ENCODE measurements around the gene GRAPL. TPM values are rescaled to one million over a fixed set of nuclear protein-coding genes. Genes with fewer than 3 reads are reported as not detected.
A peak's percentile ranks its signal among the peaks of the same experiment; 100 is the strongest.
"Not testable (repeated sequence)": the region's sequence is repeated elsewhere in the genome, so short reads cannot be mapped to it uniquely, and the experiment has no call there.

Gene GRAPL
- total RNA-seq, 4 donors from 2014 or later = 1.1 to 4.1 (median 2.8) TPM

DNA sequence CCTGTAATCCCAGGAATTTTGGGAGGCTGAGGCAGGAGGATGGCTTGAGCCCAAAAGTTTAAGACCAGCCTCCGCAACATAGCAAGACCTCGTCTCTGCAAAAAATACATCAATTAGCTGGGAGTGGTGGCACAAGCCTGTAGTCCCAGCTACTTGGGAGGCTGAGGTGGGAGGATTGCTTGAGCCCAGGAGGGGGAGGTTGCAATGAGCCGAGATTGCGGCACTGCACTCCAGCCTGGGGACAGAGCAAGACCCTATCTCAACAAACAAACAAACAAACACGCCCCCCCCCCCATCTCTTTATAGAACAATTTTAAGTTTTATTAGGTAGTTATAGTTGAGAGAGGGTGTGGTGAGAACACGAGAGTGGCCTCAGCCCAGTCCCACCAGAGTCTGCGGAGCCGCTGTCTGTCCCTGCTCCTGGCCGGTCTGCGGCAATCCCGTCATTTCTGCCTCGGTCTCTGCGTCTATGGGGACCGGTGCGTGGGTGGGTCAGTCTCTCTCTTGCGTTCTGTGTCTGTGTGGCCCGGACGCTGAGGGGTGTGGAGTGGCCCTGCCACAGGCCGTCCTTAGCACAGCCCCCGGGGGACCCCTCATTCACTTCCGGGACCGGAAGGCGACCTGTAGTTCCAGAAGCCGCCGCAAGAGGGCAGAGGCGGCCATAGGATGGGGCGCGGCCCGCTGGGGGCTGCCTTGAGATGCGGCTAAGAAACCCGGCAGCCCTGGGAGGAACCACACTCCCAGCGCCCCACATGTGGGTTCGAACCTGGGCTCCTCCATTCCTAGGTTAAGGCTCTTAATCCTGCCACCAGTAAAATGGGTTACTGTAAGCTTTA is 53.9 kb downstream of the GRAPL start:
- ATAC-seq (ENCODE audit: low FRiP score) = peak; percentile 95

GRCh38 chr17:19187883-19188869 is 60.8 kb downstream of the GRAPL start:
- not testable (repeated sequence) for DNase-seq (ENCODE audit: low spot score); ATAC-seq (ENCODE audit: low FRiP score)

More for the DNA sequence above, 53.9 kb downstream of the GRAPL start:
- not testable (repeated sequence) for DNase-seq (ENCODE audit: low spot score)

GRCh38 chr17:19188870-19189708 is 61.7 kb downstream of the GRAPL start:
- ATAC-seq (ENCODE audit: low FRiP score) = peak; percentile 93
- not testable (repeated sequence) for DNase-seq (ENCODE audit: low spot score)

DNA sequence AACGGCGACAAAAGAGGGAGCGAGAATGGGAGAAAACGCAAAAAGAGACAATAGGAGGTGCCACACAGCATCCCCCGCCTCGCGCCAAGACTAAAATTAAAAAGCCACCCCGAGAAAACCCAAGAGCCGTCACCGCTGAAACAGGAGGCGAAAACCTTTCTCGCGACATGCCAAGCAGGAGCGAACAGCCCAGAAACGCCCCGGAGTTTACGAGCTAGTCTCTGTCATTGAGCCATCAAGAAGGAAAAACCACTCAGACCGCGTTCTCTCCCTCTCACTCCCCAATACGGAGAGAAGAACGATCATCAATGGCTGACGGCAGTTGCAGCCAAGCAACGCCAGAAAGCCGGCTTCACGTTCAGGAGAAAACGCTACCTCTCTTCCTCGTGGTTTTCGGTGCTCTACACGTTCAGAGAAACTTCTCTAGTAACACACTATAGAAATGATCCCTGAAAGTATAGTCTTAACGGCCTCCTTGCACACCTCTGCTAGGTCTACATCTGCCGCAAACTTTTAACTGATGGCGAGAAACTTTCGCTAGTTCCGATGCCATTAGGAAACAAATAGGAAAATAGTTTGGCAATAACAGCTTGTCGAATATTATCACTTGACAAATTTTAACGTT is 62.5 kb downstream of the GRAPL start:
- ATAC-seq (ENCODE audit: low FRiP score); DNase-seq (ENCODE audit: low spot score): not testable (repeated sequence)

DNA sequence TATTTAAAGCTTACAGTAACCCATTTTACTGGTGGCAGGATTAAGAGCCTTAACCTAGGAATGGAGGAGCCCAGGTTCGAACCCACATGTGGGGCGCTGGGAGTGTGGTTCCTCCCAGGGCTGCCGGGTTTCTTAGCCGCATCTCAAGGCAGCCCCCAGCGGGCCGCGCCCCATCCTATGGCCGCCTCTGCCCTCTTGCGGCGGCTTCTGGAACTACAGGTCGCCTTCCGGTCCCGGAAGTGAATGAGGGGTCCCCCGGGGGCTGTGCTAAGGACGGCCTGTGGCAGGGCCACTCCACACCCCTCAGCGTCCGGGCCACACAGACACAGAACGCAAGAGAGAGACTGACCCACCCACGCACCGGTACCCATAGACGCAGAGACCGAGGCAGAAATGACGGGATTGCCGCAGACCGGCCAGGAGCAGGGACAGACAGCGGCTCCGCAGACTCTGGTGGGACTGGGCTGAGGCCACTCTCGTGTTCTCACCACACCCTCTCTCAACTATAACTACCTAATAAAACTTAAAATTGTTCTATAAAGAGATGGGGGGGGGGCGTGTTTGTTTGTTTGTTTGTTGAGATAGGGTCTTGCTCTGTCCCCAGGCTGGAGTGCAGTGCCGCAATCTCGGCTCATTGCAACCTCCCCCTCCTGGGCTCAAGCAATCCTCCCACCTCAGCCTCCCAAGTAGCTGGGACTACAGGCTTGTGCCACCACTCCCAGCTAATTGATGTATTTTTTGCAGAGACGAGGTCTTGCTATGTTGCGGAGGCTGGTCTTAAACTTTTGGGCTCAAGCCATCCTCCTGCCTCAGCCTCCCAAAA is 69.2 kb downstream of the GRAPL start:
- DNase-seq (ENCODE audit: low spot score) = not testable (repeated sequence)
- peak; percentile 81 for ATAC-seq (ENCODE audit: low FRiP score)

DNA sequence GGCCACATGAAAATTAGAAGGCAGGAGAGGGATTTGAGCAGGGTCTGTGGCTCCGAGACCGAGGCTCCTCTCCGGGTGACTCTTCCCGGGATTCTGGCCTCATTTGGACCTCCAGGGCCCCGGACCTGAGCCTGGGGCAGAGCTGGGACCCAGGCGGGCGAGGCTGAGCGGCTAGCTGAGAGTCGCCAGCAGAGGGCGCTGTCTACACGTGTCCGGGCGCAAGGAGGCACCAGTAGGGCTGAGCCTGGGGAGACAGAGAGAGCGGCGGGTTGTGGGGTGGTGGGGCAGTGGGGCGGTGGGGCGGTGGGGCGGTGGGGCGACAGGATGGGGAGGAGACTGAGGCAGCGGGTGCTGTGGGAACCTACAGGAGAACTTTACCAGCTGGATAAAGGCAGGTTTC is 75.1 kb downstream of the GRAPL start:
- ATAC-seq (ENCODE audit: low FRiP score) = peak; percentile 89
- DNase-seq (ENCODE audit: low spot score) = not testable (repeated sequence)

- not testable (repeated sequence) for DNase-seq (ENCODE audit: low spot score); ATAC-seq (ENCODE audit: low FRiP score)
Observed at GRCh38 chr17:19203429-19203828, 76.0 kb downstream of the GRAPL start.

Other genes starting within 250 kb of the GRAPL start
- gene SLC5A10, start 175.4 kb upstream of the GRAPL start, total RNA-seq = not detected
- 10 to 100 TPM in 3 of 4 donors, under 1 TPM in 1; 0.95 to 19.9 (median 14.3) TPM for gene FAM83G, start 122.8 kb upstream of the GRAPL start, total RNA-seq
- gene GRAP, start 80.6 kb upstream of the GRAPL start, total RNA-seq = 10 to 100 TPM in 1 of 4 donors, 1 to 10 TPM in 3; 2.6 to 13.2 (median 6.8) TPM
- 10 to 100 TPM; 26.0 to 45.9 (median 34.6) TPM for gene EPN2, start 109.8 kb downstream of the GRAPL start, total RNA-seq
- 10 to 100 TPM in 3 of 4 donors, 1 to 10 TPM in 1; 8.0 to 27.4 (median 18.3) TPM for gene B9D1, start 235.1 kb downstream of the GRAPL start, total RNA-seq

All from omental fat pad (tissue), 4 donors.